Activated naive CD8-positive, alpha-beta T cell (primary cell): ENCODE results near the gene KIF11.
"Not testable (repeated sequence)": the region's sequence is repeated elsewhere in the genome, so short reads cannot be mapped to it uniquely, and the experiment has no call there.

ENCODE experiments used
- H3K27ac Mint-ChIP-seq: one replicate; pipeline ENCODE4 v1.8.0; 2021; ENCODE audit warnings: mixed read lengths
- H3K27me3 Mint-ChIP-seq: one replicate; pipeline ENCODE4 v1.8.0; 2021; ENCODE audit warnings: mixed read lengths
- H3K36me3 Mint-ChIP-seq: one replicate; pipeline ENCODE4 v1.8.0; 2021; ENCODE audit warnings: mixed read lengths
- H3K4me1 Mint-ChIP-seq: one replicate; pipeline ENCODE4 v1.8.0; 2021; ENCODE audit warnings: low read depth, mixed read lengths
- H3K4me3 Mint-ChIP-seq: one replicate; pipeline ENCODE4 v1.8.0; 2021; ENCODE audit warnings: mild to moderate bottlenecking, mixed read lengths
- H3K9me3 Mint-ChIP-seq: one replicate; pipeline ENCODE4 v1.8.0; 2021; ENCODE audit warnings: low read depth, mixed read lengths

KIF11 gene

GRCh38 chr10:92627845-92628480, 35.0 kb downstream of the KIF11 start:
- Mint-ChIP-seq H3K4me1 (no peaks in the 10 kb centered on the region), H3K27ac (no peak overlapping the region), H3K4me3 (no peak overlapping the region), H3K27me3 (no peaks in the 10 kb centered on the region), H3K9me3 (peaks cover 5% of the 10 kb centered on the region), H3K36me3 (peaks cover 10% of the 10 kb centered on the region)

DNA sequence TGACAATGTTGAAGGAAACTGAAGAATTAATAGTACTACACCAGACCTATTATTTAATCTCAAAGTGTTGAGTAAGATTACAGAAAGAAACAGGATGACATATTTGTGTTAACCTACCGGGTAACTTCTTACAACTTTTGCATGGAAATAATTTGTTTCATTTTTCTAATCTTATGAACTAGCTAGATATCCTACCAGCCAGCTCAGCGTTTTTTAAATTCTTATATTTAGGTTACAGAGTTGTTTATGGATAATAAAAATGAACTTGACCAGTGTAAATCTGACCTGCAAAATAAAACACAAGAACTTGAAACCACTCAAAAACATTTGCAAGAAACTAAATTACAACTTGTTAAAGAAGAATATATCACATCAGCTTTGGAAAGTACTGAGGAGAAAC, 37.0 kb downstream of the KIF11 start:
- Mint-ChIP-seq H3K36me3 (peaks cover 6% of the 10 kb centered on the region), H3K27ac (no peak overlapping the region), H3K9me3 (peaks cover 5% of the 10 kb centered on the region), H3K4me1 (no peaks in the 10 kb centered on the region), H3K27me3 (no peaks in the 10 kb centered on the region), H3K4me3 (no peak overlapping the region)

DNA sequence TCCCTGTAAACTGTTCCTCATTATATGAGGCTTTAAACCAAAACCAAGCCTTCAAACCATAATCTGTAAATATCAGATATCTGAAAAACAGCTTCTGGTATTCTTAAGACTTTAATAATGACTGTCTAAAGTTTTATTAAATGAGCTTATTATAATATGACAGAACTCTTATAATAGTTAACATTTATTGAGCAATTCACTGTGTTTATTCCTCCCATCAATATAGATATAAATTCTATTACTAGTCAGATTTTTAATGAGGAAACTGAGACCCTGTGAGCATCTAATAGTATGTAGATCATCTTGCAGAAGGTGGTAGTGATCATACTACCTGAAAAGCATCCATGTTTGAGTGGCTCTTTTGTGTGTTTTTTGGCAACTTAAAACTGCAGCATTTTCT, 45.1 kb downstream of the KIF11 start:
- H3K36me3 Mint-ChIP-seq: peaks cover 2% of the 10 kb centered on the region
- H3K9me3 Mint-ChIP-seq: no peaks in the 10 kb centered on the region
- H3K27ac Mint-ChIP-seq: no peak overlapping the region
- no peaks in the 10 kb centered on the region for H3K4me1 Mint-ChIP-seq
- no peaks in the 10 kb centered on the region for H3K27me3 Mint-ChIP-seq
- H3K4me3 Mint-ChIP-seq: no peak overlapping the region

- H3K9me3 Mint-ChIP-seq: no peaks in the 10 kb centered on the region
- H3K4me1 Mint-ChIP-seq: no peaks in the 10 kb centered on the region
- H3K4me3 Mint-ChIP-seq: no peak overlapping the region
- H3K27me3 Mint-ChIP-seq: no peaks in the 10 kb centered on the region
- no peak overlapping the region for H3K27ac Mint-ChIP-seq
- H3K36me3 Mint-ChIP-seq: peaks cover 2% of the 10 kb centered on the region
Measured at GRCh38 chr10:92640107-92640506, 47.2 kb downstream of the KIF11 start.

DNA sequence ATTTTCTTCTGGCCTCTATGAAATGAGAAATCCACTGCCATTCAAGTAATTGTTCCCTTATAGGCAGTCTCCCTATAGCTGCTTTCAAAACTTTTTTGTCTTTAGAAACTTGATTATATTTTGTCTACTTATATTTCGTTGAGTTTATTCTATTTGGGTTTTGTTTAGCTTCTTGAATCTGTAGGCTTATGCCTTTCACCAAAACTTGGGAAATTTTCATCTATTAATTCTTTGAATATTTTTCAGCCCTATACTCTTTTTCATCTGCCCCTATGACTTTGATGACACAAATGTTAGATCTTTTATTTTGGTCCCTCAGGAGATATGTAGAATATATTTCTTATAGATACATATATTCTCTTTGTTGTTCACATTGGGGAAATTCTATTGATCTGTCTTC, 48.6 kb downstream of the KIF11 start:
- Mint-ChIP-seq H3K9me3 (no peaks in the 10 kb centered on the region), H3K4me1 (no peaks in the 10 kb centered on the region), H3K27me3 (no peaks in the 10 kb centered on the region), H3K27ac (no peak overlapping the region), H3K4me3 (no peak overlapping the region), H3K36me3 (peaks cover 2% of the 10 kb centered on the region)

DNA sequence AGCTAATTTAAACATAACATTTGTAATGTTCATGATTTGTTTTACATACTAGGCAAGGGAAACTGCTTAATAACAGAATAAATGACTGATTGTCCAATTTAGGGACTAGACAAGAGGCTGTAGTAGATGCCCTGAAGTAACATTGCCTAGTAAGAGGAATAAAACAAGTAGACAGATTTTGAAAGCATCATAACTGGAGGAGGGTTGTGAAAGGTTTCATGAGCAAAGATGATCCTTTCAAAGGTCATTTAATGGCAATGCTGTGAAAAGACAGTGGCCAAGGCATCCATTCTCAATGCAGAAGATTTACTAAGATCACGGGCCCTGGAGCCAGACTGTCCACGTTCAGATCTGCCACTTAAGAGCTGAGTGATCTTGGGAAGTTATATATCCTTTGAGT, 52.0 kb downstream of the KIF11 start:
- H3K4me1 Mint-ChIP-seq: no peaks in the 10 kb centered on the region
- H3K4me3 Mint-ChIP-seq: no peak overlapping the region
- H3K27me3 Mint-ChIP-seq: no peaks in the 10 kb centered on the region
- no peaks in the 10 kb centered on the region for H3K9me3 Mint-ChIP-seq
- H3K36me3 Mint-ChIP-seq: no peaks in the 10 kb centered on the region
- H3K27ac Mint-ChIP-seq: no peak overlapping the region

- not testable (repeated sequence) for H3K4me1 Mint-ChIP-seq, H3K27ac Mint-ChIP-seq, H3K4me3 Mint-ChIP-seq, H3K27me3 Mint-ChIP-seq, H3K9me3 Mint-ChIP-seq, H3K36me3 Mint-ChIP-seq
Measured at GRCh38 chr10:92650864-92651263, 57.9 kb downstream of the KIF11 start.

- Mint-ChIP-seq H3K27me3 (peaks cover 3% of the 10 kb centered on the region), H3K4me3 (no peak overlapping the region), H3K9me3 (no peaks in the 10 kb centered on the region), H3K27ac (no peak overlapping the region), H3K36me3 (peaks cover 8% of the 10 kb centered on the region), H3K4me1 (no peaks in the 10 kb centered on the region)
Measured at GRCh38 chr10:92655426-92655825, 62.5 kb downstream of the KIF11 start.

GRCh38 chr10:92656266-92656961, 63.5 kb downstream of the KIF11 start:
- Mint-ChIP-seq H3K4me3 (no peak overlapping the region), H3K4me1 (no peaks in the 10 kb centered on the region), H3K27ac (no peak overlapping the region), H3K36me3 (peaks cover 8% of the 10 kb centered on the region), H3K9me3 (peaks cover 3% of the 10 kb centered on the region), H3K27me3 (peaks cover 3% of the 10 kb centered on the region)

GRCh38 chr10:92657024-92657423, 64.1 kb downstream of the KIF11 start:
- H3K36me3 Mint-ChIP-seq: peaks cover 8% of the 10 kb centered on the region
- H3K4me1 Mint-ChIP-seq: no peaks in the 10 kb centered on the region
- H3K27ac Mint-ChIP-seq: no peak overlapping the region
- H3K9me3 Mint-ChIP-seq: peaks cover 3% of the 10 kb centered on the region
- H3K27me3 Mint-ChIP-seq: peaks cover 3% of the 10 kb centered on the region
- no peak overlapping the region for H3K4me3 Mint-ChIP-seq

DNA sequence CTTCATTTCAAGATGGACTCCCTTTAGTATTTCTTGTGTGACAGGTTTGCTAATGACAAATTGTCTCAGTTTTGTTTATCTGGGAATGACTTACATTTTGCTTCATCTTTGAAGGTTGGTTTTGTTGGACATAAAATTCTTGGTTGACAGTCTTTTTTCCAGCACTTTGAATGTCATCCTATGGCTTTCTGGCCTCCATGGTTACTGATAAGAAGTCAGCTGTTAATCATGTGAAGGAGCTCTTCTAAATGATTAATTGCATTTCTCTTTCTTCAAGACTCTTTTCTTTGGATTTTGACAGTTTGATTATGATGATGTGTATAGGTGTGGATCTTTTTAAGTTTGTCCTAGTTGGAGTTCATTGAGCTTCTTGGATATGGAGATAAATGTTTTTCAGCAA, 69.9 kb downstream of the KIF11 start:
- Mint-ChIP-seq H3K27ac (no peak overlapping the region), H3K4me3 (no peak overlapping the region), H3K9me3 (peaks cover 11% of the 10 kb centered on the region), H3K4me1 (no peaks in the 10 kb centered on the region), H3K36me3 (peaks cover 8% of the 10 kb centered on the region), H3K27me3 (peaks cover 3% of the 10 kb centered on the region)

- Mint-ChIP-seq H3K4me3 (no peak overlapping the region), H3K27me3 (no peaks in the 10 kb centered on the region), H3K27ac (no peak overlapping the region), H3K36me3 (peaks cover 6% of the 10 kb centered on the region), H3K4me1 (no peaks in the 10 kb centered on the region), H3K9me3 (peaks cover 11% of the 10 kb centered on the region)
Measured at GRCh38 chr10:92664322-92664721, 71.4 kb downstream of the KIF11 start.

- H3K36me3 Mint-ChIP-seq: peaks cover 6% of the 10 kb centered on the region
- no peak overlapping the region for H3K27ac Mint-ChIP-seq
- H3K4me1 Mint-ChIP-seq: no peaks in the 10 kb centered on the region
- no peaks in the 10 kb centered on the region for H3K27me3 Mint-ChIP-seq
- H3K9me3 Mint-ChIP-seq: peaks cover 7% of the 10 kb centered on the region
- no peak overlapping the region for H3K4me3 Mint-ChIP-seq
Measured at GRCh38 chr10:92667078-92667477, 74.1 kb downstream of the KIF11 start.

GRCh38 chr10:92677708-92678107, 84.8 kb downstream of the KIF11 start:
- H3K4me1 Mint-ChIP-seq: no peaks in the 10 kb centered on the region

GRCh38 chr10:92678206-92678605, 85.3 kb downstream of the KIF11 start:
- Mint-ChIP-seq H3K36me3 (peaks cover 2% of the 10 kb centered on the region), H3K9me3 (no peaks in the 10 kb centered on the region), H3K27me3 (peaks cover 10% of the 10 kb centered on the region), H3K4me1 (no peaks in the 10 kb centered on the region), H3K4me3 (no peak overlapping the region), H3K27ac (no peak overlapping the region)

More at GRCh38 chr10:92677708-92678107, 84.8 kb downstream of the KIF11 start:
- peaks cover 2% of the 10 kb centered on the region for H3K36me3 Mint-ChIP-seq
- H3K4me3 Mint-ChIP-seq: no peak overlapping the region
- H3K27me3 Mint-ChIP-seq: peaks cover 9% of the 10 kb centered on the region
- H3K9me3 Mint-ChIP-seq: no peaks in the 10 kb centered on the region
- no peak overlapping the region for H3K27ac Mint-ChIP-seq

GRCh38 chr10:92681306-92681834, 88.4 kb downstream of the KIF11 start:
- Mint-ChIP-seq H3K4me1 (no peaks in the 10 kb centered on the region), H3K4me3 (no peak overlapping the region), H3K27ac (no peak overlapping the region), H3K9me3 (no peaks in the 10 kb centered on the region), H3K36me3 (peaks cover 2% of the 10 kb centered on the region), H3K27me3 (peaks cover 18% of the 10 kb centered on the region)
